ENCODE data around the gene NCAPD2.

Gene NCAPD2

DNA sequence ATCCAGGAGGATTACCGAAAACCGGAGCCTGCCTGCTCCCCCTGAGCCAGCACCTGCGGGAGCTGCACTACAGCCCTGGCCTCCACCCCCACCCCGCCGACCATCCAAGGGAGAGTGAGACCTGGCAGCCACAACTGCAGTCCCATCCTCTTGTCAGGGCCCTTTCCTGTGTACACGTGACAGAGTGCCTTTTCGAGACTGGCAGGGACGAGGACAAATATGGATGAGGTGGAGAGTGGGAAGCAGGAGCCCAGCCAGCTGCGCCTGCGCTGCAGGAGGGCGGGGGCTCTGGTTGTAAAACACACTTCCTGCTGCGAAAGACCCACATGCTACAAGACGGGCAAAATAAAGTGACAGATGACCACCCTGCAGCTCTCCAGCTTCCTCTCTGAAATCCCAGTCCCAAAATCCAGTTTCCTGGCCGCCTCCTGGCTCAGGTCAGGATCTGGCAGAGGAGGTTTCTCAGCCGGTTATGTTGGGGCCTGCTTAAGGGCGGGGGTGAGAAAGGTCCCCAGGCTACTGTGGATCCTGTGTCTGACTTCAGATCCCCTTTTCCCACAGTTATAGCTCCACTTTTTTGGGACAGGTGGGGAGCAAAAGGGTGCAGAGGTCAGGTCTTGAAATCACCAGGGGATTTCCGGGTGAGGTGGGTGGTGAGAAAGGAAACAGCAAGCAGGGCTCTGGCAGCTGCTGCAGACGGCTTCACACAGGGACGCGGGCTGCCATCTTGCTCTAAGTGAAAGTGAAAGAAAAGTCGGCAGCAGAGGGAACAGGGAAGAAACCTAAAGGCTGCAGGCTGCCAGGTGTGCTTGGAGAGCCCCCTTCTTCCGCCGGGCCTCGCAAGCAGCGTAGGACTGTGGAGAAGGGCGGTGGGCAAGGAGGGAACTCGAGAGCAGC is 42.3 kb upstream of the NCAPD2 start, which contains the start of gene TAPBPL:
TSS of gene TAPBPL (plus strand) at position 695 of the 897 bp plus-strand sequence. CDS start 207 bp downstream, outside the sequence.
- H3K4me3 ChIP-seq (replicated peaks in 1 of 2; ENCODE audit: low read depth in 2 of 2, low read length in 2 of 2) = peak within 1 kb of the TSS; percentile 60 to 65
- TF ChIP-seq, protein P1, sequence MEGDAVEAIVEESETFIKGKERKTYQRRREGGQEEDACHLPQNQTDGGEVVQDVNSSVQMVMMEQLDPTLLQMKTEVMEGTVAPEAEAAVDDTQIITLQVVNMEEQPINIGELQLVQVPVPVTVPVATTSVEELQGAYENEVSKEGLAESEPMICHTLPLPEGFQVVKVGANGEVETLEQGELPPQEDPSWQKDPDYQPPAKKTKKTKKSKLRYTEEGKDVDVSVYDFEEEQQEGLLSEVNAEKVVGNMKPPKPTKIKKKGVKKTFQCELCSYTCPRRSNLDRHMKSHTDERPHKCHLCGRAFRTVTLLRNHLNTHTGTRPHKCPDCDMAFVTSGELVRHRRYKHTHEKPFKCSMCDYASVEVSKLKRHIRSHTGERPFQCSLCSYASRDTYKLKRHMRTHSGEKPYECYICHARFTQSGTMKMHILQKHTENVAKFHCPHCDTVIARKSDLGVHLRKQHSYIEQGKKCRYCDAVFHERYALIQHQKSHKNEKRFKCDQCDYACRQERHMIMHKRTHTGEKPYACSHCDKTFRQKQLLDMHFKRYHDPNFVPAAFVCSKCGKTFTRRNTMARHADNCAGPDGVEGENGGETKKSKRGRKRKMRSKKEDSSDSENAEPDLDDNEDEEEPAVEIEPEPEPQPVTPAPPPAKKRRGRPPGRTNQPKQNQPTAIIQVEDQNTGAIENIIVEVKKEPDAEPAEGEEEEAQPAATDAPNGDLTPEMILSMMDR (IDR thresholded peaks at IDR 0.05; ENCODE audit: low read depth, low read length) = no peak
- peak; percentile 78 to 87 for DNase-seq (ENCODE audit: low read depth in 2 of 2)

DNA sequence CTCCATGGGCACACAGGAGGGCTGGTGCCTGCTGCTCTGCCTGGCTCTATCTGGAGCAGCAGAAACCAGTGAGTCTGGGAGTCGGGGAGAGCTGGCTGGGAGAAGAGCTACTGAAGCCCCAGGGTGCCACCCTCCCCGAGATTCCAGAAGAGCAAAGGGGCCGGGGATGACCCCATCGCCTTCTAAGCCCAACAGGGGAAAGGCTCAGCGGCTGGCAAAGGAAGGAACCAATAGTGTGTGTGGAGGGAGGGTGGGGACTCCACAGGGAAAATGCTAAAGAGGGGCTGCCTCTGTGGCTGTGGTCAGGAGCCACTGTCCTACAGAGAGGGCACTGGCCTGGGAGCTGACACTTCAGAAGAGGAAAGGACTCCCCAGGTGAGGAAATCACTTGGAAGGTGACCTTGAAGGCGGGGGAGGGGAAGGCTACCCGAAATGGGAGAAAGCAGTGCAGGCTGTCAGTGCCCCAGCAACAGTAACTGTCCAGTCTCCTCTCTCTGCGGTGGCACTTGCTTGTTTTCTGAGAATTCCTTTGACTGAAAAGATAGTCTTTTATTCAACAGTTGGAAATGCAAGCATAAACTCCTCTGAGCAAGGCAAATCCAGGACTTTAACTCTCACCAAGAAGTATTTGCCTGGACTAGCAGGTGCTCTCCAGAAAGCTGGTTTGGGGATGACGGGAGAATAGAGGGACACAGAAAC is 41.5 kb upstream of the NCAPD2 start:
- peak in 1 of 2 donors; percentile 8 for DNase-seq (ENCODE audit: low read depth in 2 of 2)
- peak overlapping the region; percentile 60 to 65 for H3K4me3 ChIP-seq (replicated peaks in 1 of 2; ENCODE audit: low read depth in 2 of 2, low read length in 2 of 2)
- TF ChIP-seq, protein P1 (IDR thresholded peaks at IDR 0.05; ENCODE audit: low read depth, low read length) = no peak

DNA sequence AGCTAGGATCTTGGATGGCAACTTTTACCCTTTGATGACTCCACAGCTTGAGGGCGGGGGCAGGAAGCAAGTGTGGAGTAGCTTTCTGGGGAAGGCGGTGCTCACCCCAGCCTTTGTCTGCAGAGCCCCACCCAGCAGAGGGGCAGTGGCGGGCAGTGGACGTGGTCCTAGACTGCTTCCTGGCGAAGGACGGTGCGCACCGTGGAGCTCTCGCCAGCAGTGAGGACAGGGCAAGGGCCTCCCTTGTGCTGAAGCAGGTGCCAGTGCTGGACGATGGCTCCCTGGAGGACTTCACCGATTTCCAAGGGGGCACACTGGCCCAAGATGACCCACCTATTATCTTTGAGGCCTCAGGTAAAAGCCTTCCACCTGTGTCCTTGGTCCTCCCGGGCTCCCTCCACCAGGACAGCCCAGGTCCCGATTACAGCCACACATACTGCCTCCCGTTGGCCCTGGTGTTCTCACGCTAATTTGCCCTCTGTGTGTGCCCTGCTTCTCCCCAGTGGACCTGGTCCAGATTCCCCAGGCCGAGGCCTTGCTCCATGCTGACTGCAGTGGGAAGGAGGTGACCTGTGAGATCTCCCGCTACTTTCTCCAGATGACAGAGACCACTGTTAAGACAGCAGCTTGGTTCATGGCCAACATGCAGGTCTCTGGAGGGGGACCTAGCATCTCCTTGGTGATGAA is 40.8 kb upstream of the NCAPD2 start:
- TF ChIP-seq, protein P1 (IDR thresholded peaks at IDR 0.05; ENCODE audit: low read depth, low read length) = no peak
- peak overlapping the region; percentile 60 to 65 for H3K4me3 ChIP-seq (replicated peaks in 1 of 2; ENCODE audit: low read depth in 2 of 2, low read length in 2 of 2)
- no peak for DNase-seq (ENCODE audit: low read depth in 2 of 2)

DNA sequence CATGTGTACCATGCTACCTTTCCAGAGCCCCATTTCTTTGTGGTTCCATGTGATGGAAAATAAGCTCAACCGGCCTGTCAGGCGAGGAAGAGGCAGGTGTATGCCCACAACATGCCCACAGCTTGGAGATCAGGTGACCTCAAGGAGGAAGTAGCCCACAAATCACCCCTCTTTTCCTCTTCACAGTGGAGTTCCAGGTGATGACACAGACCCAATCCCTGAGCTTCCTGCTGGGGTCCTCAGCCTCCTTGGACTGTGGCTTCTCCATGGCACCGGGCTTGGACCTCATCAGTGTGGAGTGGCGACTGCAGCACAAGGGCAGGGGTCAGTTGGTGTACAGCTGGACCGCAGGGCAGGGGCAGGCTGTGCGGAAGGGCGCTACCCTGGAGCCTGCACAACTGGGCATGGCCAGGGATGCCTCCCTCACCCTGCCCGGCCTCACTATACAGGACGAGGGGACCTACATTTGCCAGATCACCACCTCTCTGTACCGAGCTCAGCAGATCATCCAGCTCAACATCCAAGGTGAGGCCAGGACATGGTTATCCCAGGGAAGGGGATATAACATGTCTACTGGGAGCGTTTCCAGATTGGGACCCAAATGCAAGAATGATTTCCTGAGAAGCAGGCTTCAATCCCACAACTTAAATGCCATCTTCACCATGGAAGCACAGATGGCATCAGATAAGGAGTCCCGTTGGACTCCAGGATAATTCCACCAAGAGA is 36.5 kb upstream of the NCAPD2 start:
- TF ChIP-seq, protein P1 (IDR thresholded peaks at IDR 0.05; ENCODE audit: low read depth, low read length) = no peak
- no peak overlapping the region for H3K4me3 ChIP-seq (replicated peaks in 1 of 2; ENCODE audit: low read depth in 2 of 2, low read length in 2 of 2)
- no peak for DNase-seq (ENCODE audit: low read depth in 2 of 2)

DNA sequence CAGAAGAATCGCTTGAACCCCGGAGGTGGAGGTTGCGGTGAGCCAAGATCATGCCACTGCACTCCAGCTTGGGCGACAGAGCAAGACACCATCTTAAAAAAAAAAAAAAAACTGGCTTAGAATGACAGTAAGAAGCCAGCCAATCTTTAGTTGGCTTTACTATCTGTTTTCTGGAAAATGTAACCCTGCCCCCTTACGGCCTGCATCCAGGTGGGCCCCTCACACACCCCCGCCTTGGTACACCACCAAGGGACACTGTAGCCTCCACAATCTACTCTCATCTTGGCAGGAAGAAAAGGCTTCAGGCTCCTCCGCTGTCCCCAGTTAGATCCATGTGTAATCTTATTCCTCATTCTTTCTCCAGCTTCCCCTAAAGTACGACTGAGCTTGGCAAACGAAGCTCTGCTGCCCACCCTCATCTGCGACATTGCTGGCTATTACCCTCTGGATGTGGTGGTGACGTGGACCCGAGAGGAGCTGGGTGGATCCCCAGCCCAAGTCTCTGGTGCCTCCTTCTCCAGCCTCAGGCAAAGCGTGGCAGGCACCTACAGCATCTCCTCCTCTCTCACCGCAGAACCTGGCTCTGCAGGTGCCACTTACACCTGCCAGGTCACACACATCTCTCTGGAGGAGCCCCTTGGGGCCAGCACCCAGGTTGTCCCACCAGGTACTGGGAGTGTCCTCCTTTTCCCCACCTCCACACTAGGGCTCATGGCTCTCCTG is 35.5 kb upstream of the NCAPD2 start:
- TF ChIP-seq, protein P1 (IDR thresholded peaks at IDR 0.05; ENCODE audit: low read depth, low read length) = no peak
- H3K4me3 ChIP-seq (replicated peaks in 1 of 2; ENCODE audit: low read depth in 2 of 2, low read length in 2 of 2) = no peak overlapping the region
- no peak for DNase-seq (ENCODE audit: low read depth in 2 of 2)
